GM12878 (cell line): ENCODE data around the gene S100B. TPM values are rescaled to one million over a fixed set of nuclear protein-coding genes. Genes with fewer than 3 reads are reported as not detected.

Source experiments
- ATF7 ChIP-seq: fragments of 450-650 bp; IDR thresholded peaks from 2 replicates; pipeline ENCODE4 v1.6.1; 2016; ENCODE audit warnings: low read depth, mild to moderate bottlenecking
- BACH1 ChIP-seq: fragments of 450-650 bp; IDR thresholded peaks from 2 replicates; pipeline ENCODE4 v1.6.1; 2017; ENCODE audit warnings: mild to moderate bottlenecking, borderline replicate concordance
- BRCA1 ChIP-seq: IDR thresholded peaks from 2 replicates; pipeline ENCODE4 v1.6.1; 2011; ENCODE audit warnings: low read depth, low read length, improper control_type of control experiment
- CBFB ChIP-seq: IDR thresholded peaks from 2 replicates; pipeline ENCODE4 v1.6.1; 2016; ENCODE audit warnings: antibody characterized with exemption, low read depth
- ETV6 ChIP-seq, 2 experiments: fragments of 450-650 bp in 1 of 2; IDR thresholded peaks in 1 of 2; conservative IDR thresholded peaks in 1 of 2; 2 replicates each; pipeline ENCODE4 v1.6.1; 2014; ENCODE audit warnings: antibody characterized with exemption in 1 of 2, borderline replicate concordance in 1 of 2, low read depth in 1 of 2, mild to moderate bottlenecking in 1 of 2, moderate library complexity in 1 of 2
- EZH2 ChIP-seq: IDR thresholded peaks from 2 replicates; pipeline ENCODE4 v1.6.1; 2012; ENCODE audit warnings: low read depth, mild to moderate bottlenecking, control low read depth, inconsistent platforms, low read length, borderline replicate concordance; ENCODE audit not compliant: control insufficient read depth
- MEF2B ChIP-seq: fragments of 450-650 bp; IDR thresholded peaks from 2 replicates; pipeline ENCODE4 v1.6.1; 2018; ENCODE audit warnings: mild to moderate bottlenecking, moderate library complexity; ENCODE audit not compliant: partially characterized antibody, poor library complexity, severe bottlenecking
- MTA2 ChIP-seq: fragments of 450-650 bp; IDR thresholded peaks from 2 replicates; pipeline ENCODE4 v1.6.1; 2016; ENCODE audit warnings: low read depth, mild to moderate bottlenecking, moderate library complexity
- MXI1 ChIP-seq: fragments of 150-350 bp; IDR thresholded peaks from 2 replicates; pipeline ENCODE4 v1.6.1; 2011; ENCODE audit warnings: low read depth, mild to moderate bottlenecking, inconsistent platforms, low read length, improper control_type of control experiment
- MYC ChIP-seq: IDR thresholded peaks from 2 replicates; pipeline ENCODE4 v1.6.1; 2011; ENCODE audit warnings: mild to moderate bottlenecking, low read length, moderate library complexity, inconsistent platforms; ENCODE audit not compliant: insufficient read depth, insufficient replicate concordance, insufficient read length, severe bottlenecking
- NR2F1 ChIP-seq: fragments of 450-650 bp; conservative IDR thresholded peaks from 2 replicates; pipeline ENCODE4 v1.6.1; 2017; ENCODE audit warnings: mild to moderate bottlenecking
- NRF1 ChIP-seq: conservative IDR thresholded peaks from 2 replicates; pipeline ENCODE4 v1.6.1; 2011; ENCODE audit warnings: mild to moderate bottlenecking, low read depth, low read length, improper control_type of control experiment
- PML ChIP-seq: IDR thresholded peaks from 2 replicates; pipeline ENCODE4 v1.6.1; 2012; ENCODE audit warnings: low read length, inconsistent platforms
- RCOR1 ChIP-seq: conservative IDR thresholded peaks from 2 replicates; pipeline ENCODE4 v1.6.1; 2012; ENCODE audit warnings: low read depth, low read length, improper control_type of control experiment
- SMAD1 ChIP-seq: fragments of 450-650 bp; IDR thresholded peaks from 2 replicates; pipeline ENCODE4 v1.6.1; 2018; ENCODE audit warnings: mild to moderate bottlenecking, low read depth; ENCODE audit not compliant: partially characterized antibody
- SMARCA5 ChIP-seq: fragments of 450-650 bp; IDR thresholded peaks from 2 replicates; pipeline ENCODE4 v1.6.1; 2017; ENCODE audit warnings: mild to moderate bottlenecking
- SREBF1 ChIP-seq: IDR thresholded peaks from 2 replicates; pipeline ENCODE4 v1.6.1; 2012; ENCODE audit warnings: mild to moderate bottlenecking, low read length
- TCF3 ChIP-seq: IDR thresholded peaks from 2 replicates; pipeline ENCODE4 v1.6.1; 2012; ENCODE audit warnings: low read depth, mild to moderate bottlenecking, low read length, borderline replicate concordance; ENCODE audit not compliant: insufficient read depth
- polyA plus RNA-seq, 11 experiments: library from polyadenylated mRNA; depleted of rRNA in 4 of 11; unstranded in 6 of 11; stranded (reverse) in 5 of 11; fragments of >200 nt; fragmentation: Nextera tagmentation in 4 of 11; fragmentation: Illumina TruSeq in 1 of 11; extraction: Ambion mirVana in 4 of 11; extraction: Trizol in 1 of 11; gene quantifications; 1 replicate in 1 of 11; 2 replicates in 10 of 11; pipeline versions ENCODE4 v1.2.1 to v1.2.3, GENCODE V29; 2011 to 2016; ENCODE audit warnings: inconsistent platforms in 2 of 11, missing spikeins in 2 of 11, low read depth in 1 of 11
- total RNA-seq, 4 experiments: library from RNA; depleted of rRNA in 3 of 4; stranded (reverse); fragments of >200 nt in 3 of 4; fragmentation: Illumina TruSeq in 1 of 4; extraction: Trizol in 1 of 4; gene quantifications; 2 replicates each; pipeline versions ENCODE4 v1.2.1 to v1.2.3, GENCODE V29; 2013 to 2021
- TF ChIP-seq, protein P1 (sequence below): IDR thresholded peaks from 2 replicates; pipeline ENCODE4 v1.6.1; 2012; ENCODE audit warnings: low read depth, low read length, improper control_type of control experiment
- TF ChIP-seq, protein P2 (sequence below): fragments of 450-650 bp; IDR thresholded peaks from 2 replicates; pipeline ENCODE4 v1.6.1; 2017; ENCODE audit warnings: borderline replicate concordance
- TF ChIP-seq, protein P3 (sequence below): IDR thresholded peaks from 2 replicates; pipeline ENCODE4 v1.6.1; 2012; ENCODE audit warnings: improper control_type of control experiment, low read depth, low read length; ENCODE audit not compliant: insufficient replicate concordance
- TF ChIP-seq, protein P4 (sequence below): fragments of 450-650 bp; IDR thresholded peaks from 2 replicates; pipeline ENCODE4 v1.6.1; 2017; ENCODE audit warnings: mild to moderate bottlenecking

S100B gene
- total and polyA plus RNA-seq, 10 of the 15 experiments (the other 5 are each of a cell fraction or from before 2014, with no cell fraction given): 0.11 to 0.22 TPM; not detected in 8

DNA sequence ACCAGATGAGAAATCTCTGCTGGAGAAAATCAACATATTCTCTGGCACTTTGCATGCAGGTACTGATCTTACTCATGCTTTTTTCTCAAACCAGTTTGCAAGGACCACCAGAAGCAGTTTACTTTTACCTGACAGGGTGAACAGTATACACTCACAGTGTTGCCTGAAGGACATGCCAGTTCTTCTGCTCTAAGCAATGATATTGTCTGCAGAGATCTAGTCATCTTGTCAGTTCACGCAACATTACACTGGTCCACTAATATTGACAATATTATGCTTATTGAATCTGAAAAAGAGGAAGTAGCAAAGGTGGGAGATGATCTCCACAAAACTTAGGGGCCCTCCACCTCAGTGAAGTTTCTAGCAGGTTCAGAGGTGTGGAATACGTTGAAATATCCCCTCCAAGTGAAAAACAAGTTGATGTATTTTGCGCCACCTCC lies 3.8 kb upstream of the S100B start (continued):
- TF ChIP-seq, protein P1, sequence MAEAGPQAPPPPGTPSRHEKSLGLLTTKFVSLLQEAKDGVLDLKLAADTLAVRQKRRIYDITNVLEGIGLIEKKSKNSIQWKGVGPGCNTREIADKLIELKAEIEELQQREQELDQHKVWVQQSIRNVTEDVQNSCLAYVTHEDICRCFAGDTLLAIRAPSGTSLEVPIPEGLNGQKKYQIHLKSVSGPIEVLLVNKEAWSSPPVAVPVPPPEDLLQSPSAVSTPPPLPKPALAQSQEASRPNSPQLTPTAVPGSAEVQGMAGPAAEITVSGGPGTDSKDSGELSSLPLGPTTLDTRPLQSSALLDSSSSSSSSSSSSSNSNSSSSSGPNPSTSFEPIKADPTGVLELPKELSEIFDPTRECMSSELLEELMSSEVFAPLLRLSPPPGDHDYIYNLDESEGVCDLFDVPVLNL: no peak
- TF ChIP-seq EZH2: no peak
- no peak for TF ChIP-seq BACH1
- 0 out of 2 replicates have a peak, but pooled peaks have one; percentile 30 for TF ChIP-seq TCF3
- no peak for TF ChIP-seq MYC
- TF ChIP-seq NRF1: no peak
- no peak for TF ChIP-seq NR2F1
- no peak for TF ChIP-seq SMAD1
- peak; percentile 25; the same call in 1 of the 2 replicates for TF ChIP-seq PML
- TF ChIP-seq MEF2B: peak; percentile 17
- peak; percentile 49; the same call in 1 of the 2 replicates for TF ChIP-seq MTA2
- TF ChIP-seq, protein P2, sequence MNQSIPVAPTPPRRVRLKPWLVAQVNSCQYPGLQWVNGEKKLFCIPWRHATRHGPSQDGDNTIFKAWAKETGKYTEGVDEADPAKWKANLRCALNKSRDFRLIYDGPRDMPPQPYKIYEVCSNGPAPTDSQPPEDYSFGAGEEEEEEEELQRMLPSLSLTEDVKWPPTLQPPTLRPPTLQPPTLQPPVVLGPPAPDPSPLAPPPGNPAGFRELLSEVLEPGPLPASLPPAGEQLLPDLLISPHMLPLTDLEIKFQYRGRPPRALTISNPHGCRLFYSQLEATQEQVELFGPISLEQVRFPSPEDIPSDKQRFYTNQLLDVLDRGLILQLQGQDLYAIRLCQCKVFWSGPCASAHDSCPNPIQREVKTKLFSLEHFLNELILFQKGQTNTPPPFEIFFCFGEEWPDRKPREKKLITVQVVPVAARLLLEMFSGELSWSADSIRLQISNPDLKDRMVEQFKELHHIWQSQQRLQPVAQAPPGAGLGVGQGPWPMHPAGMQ: no peak
- no peak for TF ChIP-seq SMARCA5
- TF ChIP-seq, protein P3, sequence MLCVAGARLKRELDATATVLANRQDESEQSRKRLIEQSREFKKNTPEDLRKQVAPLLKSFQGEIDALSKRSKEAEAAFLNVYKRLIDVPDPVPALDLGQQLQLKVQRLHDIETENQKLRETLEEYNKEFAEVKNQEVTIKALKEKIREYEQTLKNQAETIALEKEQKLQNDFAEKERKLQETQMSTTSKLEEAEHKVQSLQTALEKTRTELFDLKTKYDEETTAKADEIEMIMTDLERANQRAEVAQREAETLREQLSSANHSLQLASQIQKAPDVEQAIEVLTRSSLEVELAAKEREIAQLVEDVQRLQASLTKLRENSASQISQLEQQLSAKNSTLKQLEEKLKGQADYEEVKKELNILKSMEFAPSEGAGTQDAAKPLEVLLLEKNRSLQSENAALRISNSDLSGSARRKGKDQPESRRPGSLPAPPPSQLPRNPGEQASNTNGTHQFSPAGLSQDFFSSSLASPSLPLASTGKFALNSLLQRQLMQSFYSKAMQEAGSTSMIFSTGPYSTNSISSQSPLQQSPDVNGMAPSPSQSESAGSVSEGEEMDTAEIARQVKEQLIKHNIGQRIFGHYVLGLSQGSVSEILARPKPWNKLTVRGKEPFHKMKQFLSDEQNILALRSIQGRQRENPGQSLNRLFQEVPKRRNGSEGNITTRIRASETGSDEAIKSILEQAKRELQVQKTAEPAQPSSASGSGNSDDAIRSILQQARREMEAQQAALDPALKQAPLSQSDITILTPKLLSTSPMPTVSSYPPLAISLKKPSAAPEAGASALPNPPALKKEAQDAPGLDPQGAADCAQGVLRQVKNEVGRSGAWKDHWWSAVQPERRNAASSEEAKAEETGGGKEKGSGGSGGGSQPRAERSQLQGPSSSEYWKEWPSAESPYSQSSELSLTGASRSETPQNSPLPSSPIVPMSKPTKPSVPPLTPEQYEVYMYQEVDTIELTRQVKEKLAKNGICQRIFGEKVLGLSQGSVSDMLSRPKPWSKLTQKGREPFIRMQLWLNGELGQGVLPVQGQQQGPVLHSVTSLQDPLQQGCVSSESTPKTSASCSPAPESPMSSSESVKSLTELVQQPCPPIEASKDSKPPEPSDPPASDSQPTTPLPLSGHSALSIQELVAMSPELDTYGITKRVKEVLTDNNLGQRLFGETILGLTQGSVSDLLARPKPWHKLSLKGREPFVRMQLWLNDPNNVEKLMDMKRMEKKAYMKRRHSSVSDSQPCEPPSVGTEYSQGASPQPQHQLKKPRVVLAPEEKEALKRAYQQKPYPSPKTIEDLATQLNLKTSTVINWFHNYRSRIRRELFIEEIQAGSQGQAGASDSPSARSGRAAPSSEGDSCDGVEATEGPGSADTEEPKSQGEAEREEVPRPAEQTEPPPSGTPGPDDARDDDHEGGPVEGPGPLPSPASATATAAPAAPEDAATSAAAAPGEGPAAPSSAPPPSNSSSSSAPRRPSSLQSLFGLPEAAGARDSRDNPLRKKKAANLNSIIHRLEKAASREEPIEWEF: no peak
- 0 out of 2 replicates have a peak, but pooled peaks have one; percentile 18 for TF ChIP-seq SREBF1
- TF ChIP-seq BRCA1: no peak
- TF ChIP-seq, protein P4, sequence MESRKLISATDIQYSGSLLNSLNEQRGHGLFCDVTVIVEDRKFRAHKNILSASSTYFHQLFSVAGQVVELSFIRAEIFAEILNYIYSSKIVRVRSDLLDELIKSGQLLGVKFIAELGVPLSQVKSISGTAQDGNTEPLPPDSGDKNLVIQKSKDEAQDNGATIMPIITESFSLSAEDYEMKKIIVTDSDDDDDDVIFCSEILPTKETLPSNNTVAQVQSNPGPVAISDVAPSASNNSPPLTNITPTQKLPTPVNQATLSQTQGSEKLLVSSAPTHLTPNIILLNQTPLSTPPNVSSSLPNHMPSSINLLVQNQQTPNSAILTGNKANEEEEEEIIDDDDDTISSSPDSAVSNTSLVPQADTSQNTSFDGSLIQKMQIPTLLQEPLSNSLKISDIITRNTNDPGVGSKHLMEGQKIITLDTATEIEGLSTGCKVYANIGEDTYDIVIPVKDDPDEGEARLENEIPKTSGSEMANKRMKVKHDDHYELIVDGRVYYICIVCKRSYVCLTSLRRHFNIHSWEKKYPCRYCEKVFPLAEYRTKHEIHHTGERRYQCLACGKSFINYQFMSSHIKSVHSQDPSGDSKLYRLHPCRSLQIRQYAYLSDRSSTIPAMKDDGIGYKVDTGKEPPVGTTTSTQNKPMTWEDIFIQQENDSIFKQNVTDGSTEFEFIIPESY: no peak
- no peak for TF ChIP-seq ATF7
- TF ChIP-seq RCOR1: 0 out of 2 replicates have a peak, but pooled peaks have one; percentile 47
- TF ChIP-seq CBFB: no peak
- TF ChIP-seq ETV6 (conservative IDR thresholded peaks at IDR 0.05 in 1 of 2, IDR thresholded peaks at IDR 0.05 in 1 of 2; ENCODE audit: borderline replicate concordance in 1 of 2, low read depth in 1 of 2): no peak
- TF ChIP-seq MXI1: no peak
